Measurements from ENCODE around the gene METRNL. TPM values are rescaled to one million over a fixed set of nuclear protein-coding genes. Genes with fewer than 3 reads are reported as not detected.

The METRNL gene
- total and polyA plus RNA-seq, 2 donors: 37.7 to 118 TPM

GRCh38 chr17:83121921-83122820, 42.8 kb downstream of the METRNL start:
- no peak for DNase-seq (ENCODE audit: extremely low spot score)
- no peak overlapping the region for H3K27ac ChIP-seq (ENCODE audit: low read depth)
- WGBS: 85% methylated on average over 26 of the region's 26 CpGs

GRCh38 chr17:83122834-83123233, 43.4 kb downstream of the METRNL start:
- WGBS: 88% methylated on average over 16 of the region's 16 CpGs
- no peak for DNase-seq (ENCODE audit: extremely low spot score)
- Histone ChIP-seq H3K36me3 (ENCODE audit: insufficient read depth) (no peaks in the 10 kb centered on the region), H3K4me1 (ENCODE audit: insufficient read depth) (no peaks in the 10 kb centered on the region), H3K4me3 (ENCODE audit: low read depth, low read length) (no peak overlapping the region), H3K27ac (ENCODE audit: low read depth) (no peak overlapping the region)

More at GRCh38 chr17:83121921-83122820, 42.8 kb downstream of the METRNL start:
- Histone ChIP-seq H3K36me3 (ENCODE audit: insufficient read depth) (no peaks in the 10 kb centered on the region), H3K4me1 (ENCODE audit: insufficient read depth) (no peaks in the 10 kb centered on the region), H3K4me3 (ENCODE audit: low read depth, low read length) (no peak overlapping the region)

GRCh38 chr17:83123896-83124801, 44.7 kb downstream of the METRNL start:
- Histone ChIP-seq H3K36me3 (ENCODE audit: insufficient read depth) (no peaks in the 10 kb centered on the region), H3K4me3 (ENCODE audit: low read depth, low read length) (no peak overlapping the region), H3K4me1 (ENCODE audit: insufficient read depth) (no peaks in the 10 kb centered on the region), H3K27ac (ENCODE audit: low read depth) (no peak overlapping the region)
- 91% methylated on average over 25 of the region's 25 CpGs for WGBS
- no peak for DNase-seq (ENCODE audit: extremely low spot score)

- 84% methylated on average over 24 of the region's 24 CpGs for WGBS
- no peaks in the 10 kb centered on the region for H3K4me1 ChIP-seq (ENCODE audit: insufficient read depth)
- no peak for DNase-seq (ENCODE audit: extremely low spot score)
- no peak overlapping the region for H3K4me3 ChIP-seq (ENCODE audit: low read depth, low read length)
- H3K36me3 ChIP-seq (ENCODE audit: insufficient read depth): no peaks in the 10 kb centered on the region
- no peak overlapping the region for H3K27ac ChIP-seq (ENCODE audit: low read depth)
Measured at GRCh38 chr17:83124871-83125514, 45.6 kb downstream of the METRNL start.

- no peak overlapping the region for H3K27ac ChIP-seq (ENCODE audit: low read depth)
- 65% methylated on average over 21 of the region's 21 CpGs for WGBS
- no peak for DNase-seq (ENCODE audit: extremely low spot score)
- no peaks in the 10 kb centered on the region for H3K36me3 ChIP-seq (ENCODE audit: insufficient read depth)
- no peaks in the 10 kb centered on the region for H3K4me1 ChIP-seq (ENCODE audit: insufficient read depth)
- no peak overlapping the region for H3K4me3 ChIP-seq (ENCODE audit: low read depth, low read length)
Measured at GRCh38 chr17:83125515-83126274, 46.3 kb downstream of the METRNL start.

GRCh38 chr17:83126275-83126811, 46.9 kb downstream of the METRNL start:
- Histone ChIP-seq H3K27ac (ENCODE audit: low read depth) (no peak overlapping the region), H3K4me3 (ENCODE audit: low read depth, low read length) (no peak overlapping the region), H3K36me3 (ENCODE audit: insufficient read depth) (no peaks in the 10 kb centered on the region), H3K4me1 (ENCODE audit: insufficient read depth) (no peaks in the 10 kb centered on the region)
- WGBS: 87% methylated on average over 12 of the region's 12 CpGs
- DNase-seq (ENCODE audit: extremely low spot score): no peak

- 85% methylated on average over 16 of the region's 16 CpGs for WGBS
- Histone ChIP-seq H3K27ac (ENCODE audit: low read depth) (no peak overlapping the region), H3K4me3 (ENCODE audit: low read depth, low read length) (no peak overlapping the region), H3K36me3 (ENCODE audit: insufficient read depth) (no peaks in the 10 kb centered on the region), H3K4me1 (ENCODE audit: insufficient read depth) (no peaks in the 10 kb centered on the region)
- DNase-seq (ENCODE audit: extremely low spot score): no peak
Measured at GRCh38 chr17:83127431-83128160, 48.2 kb downstream of the METRNL start.

- H3K27ac ChIP-seq (ENCODE audit: low read depth): no peak overlapping the region
- no peak for DNase-seq (ENCODE audit: extremely low spot score)
- H3K36me3 ChIP-seq (ENCODE audit: insufficient read depth): no peaks in the 10 kb centered on the region
- H3K4me3 ChIP-seq (ENCODE audit: low read depth, low read length): no peak overlapping the region
- 88% methylated on average over 32 of the region's 32 CpGs for WGBS
- H3K4me1 ChIP-seq (ENCODE audit: insufficient read depth): no peaks in the 10 kb centered on the region
Measured at GRCh38 chr17:83128306-83129240, 49.2 kb downstream of the METRNL start.

GRCh38 chr17:83129676-83130075, 50.3 kb downstream of the METRNL start:
- Histone ChIP-seq H3K27ac (ENCODE audit: low read depth) (no peak overlapping the region), H3K4me3 (ENCODE audit: low read depth, low read length) (no peak overlapping the region), H3K36me3 (ENCODE audit: insufficient read depth) (no peaks in the 10 kb centered on the region), H3K4me1 (ENCODE audit: insufficient read depth) (no peaks in the 10 kb centered on the region)
- WGBS: 92% methylated on average over 12 of the region's 12 CpGs
- no peak for DNase-seq (ENCODE audit: extremely low spot score)

- Histone ChIP-seq H3K4me1 (ENCODE audit: insufficient read depth) (no peaks in the 10 kb centered on the region), H3K36me3 (ENCODE audit: insufficient read depth) (no peaks in the 10 kb centered on the region), H3K4me3 (ENCODE audit: low read depth, low read length) (no peak overlapping the region), H3K27ac (ENCODE audit: low read depth) (no peak overlapping the region)
- no peak for DNase-seq (ENCODE audit: extremely low spot score)
- 93% methylated on average over 14 of the region's 14 CpGs for WGBS
Measured at GRCh38 chr17:83131401-83132011, 52.1 kb downstream of the METRNL start.

Measured in urinary bladder (tissue), 4 donors.